ENCODE results near the gene DNAH3.

DNA sequence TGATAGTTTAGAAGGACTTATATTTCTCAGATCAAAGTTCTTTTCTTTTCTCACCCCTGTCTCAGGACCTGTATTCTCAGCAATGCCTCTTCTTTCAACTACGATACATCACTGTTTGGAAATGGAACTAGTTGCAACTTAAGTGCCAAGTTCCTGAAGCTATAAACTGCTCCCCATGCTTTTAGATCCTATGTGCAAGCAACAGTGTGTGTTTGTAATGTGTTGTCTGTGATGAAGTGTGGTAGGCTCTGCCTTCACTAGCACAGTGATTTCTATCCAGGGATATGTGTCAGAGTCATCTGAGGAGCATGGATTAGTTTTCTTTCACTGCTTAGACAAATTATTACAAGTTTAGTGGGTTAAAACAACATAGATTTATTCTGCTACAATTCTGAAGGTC lies 42.3 kb upstream of the DNAH3 start:
- no peak for TF ChIP-seq POLR2A (IDR thresholded peaks at IDR 0.05)
- TF ChIP-seq, protein P1, sequence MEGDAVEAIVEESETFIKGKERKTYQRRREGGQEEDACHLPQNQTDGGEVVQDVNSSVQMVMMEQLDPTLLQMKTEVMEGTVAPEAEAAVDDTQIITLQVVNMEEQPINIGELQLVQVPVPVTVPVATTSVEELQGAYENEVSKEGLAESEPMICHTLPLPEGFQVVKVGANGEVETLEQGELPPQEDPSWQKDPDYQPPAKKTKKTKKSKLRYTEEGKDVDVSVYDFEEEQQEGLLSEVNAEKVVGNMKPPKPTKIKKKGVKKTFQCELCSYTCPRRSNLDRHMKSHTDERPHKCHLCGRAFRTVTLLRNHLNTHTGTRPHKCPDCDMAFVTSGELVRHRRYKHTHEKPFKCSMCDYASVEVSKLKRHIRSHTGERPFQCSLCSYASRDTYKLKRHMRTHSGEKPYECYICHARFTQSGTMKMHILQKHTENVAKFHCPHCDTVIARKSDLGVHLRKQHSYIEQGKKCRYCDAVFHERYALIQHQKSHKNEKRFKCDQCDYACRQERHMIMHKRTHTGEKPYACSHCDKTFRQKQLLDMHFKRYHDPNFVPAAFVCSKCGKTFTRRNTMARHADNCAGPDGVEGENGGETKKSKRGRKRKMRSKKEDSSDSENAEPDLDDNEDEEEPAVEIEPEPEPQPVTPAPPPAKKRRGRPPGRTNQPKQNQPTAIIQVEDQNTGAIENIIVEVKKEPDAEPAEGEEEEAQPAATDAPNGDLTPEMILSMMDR (IDR thresholded peaks at IDR 0.05), result no peak

Measured in testis (tissue), 2 donors.